GM19467 (cell line): ENCODE results near the gene CPED1.
"Not testable (repeated sequence)": the region's sequence is repeated elsewhere in the genome, so short reads cannot be mapped to it uniquely, and the experiment has no call there.

Source experiments
- ATAC-seq: cut with Tn5 transposase; IDR thresholded peaks from one replicate; pipeline ENCODE4 v1.9.1; 2021; ENCODE audit warnings: mild to moderate bottlenecking, moderate library complexity; ENCODE audit not compliant: unreplicated experiment

CPED1 gene

DNA sequence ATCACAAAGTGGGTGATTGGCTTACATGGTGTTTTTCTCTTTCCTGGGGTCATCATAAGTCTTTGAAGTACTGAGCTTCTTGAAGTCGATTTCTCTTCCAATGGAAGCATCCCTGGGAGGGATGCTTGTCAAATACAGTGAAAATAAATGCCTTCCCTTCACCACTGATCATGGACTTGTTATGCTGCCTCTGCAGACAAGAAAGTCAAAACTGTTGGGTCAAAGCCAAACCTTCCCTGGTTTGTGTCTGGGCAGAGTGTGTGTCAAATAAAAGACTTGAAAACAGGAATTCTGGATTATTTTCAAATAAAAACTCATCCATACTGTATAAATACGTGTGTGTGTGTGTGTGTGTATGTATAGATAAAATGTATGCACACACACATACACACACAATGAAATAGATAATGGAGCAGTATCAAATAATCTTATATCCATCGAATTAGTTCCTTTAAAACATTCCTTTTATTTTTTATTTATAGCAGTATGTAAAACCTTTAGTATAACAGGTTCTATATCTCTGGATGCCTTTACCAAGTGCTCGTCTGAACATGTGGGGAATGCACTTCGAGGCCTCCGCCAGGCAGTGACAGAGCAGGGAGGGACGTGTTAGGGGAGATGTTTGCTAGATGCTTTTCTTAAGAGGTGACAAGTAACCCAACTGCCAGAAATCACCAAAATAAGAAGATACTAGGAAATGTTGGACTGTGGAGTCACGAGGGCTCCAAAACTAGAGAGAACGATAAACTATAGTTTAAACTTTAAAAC, 313.1 kb downstream of the CPED1 start:
- no peak for ATAC-seq

DNA sequence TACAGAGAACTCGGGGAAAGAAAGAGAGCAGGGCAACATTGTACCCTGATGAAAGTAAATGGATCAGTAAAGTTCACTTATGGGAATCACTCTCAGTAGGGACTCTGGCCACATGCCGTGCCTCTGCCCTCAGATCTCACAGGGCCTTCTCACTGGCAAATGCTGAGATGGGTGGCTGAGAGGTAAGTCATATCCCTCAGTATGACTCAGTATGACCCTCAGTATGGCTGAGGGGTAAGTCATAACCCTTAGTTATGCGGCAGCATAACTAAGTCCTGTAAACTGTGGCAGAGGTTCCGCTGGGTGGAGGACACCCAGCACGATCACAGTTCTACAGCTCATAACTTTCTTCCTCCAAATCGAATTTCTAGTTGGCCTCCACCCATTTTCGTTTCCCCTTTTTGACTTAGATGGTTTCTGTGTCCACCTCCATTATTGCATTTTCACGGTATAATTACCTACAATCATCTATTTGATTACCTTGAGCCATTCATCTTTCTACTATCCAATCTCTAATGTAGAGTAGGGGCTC, 313.8 kb downstream of the CPED1 start:
- peak; percentile 95 for ATAC-seq

DNA sequence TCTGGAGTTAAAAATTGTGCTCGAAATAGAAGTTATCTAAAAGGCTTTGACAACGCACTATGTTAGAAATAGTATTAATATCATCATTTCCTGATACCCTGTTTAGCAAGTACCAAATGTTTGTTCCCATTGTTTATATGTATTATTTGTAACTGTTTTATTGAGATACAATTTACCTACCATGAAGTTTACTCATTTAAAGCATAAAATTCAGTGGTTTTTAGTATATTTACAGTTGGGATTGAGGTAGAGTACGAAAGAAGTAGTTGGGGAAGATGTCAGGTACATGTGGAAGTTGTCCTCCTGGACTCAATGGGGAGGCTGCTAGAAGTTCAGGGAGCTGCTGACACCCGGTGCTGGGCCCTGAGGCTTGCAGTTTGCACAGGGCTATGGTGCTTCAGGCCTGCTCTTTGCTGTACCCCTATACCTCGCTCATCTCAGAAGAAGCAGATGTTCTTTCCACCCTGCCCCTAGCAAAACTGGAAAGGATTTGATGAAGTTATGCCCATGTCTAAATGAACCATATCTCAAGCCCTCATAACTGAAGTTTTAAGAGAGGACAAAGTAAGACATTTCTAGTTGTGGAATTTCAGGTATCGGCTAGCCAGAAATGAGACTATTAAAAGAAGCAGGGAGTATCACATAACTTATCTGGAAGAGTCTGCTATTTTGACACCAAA, 315.1 kb downstream of the CPED1 start:
- no peak for ATAC-seq

GRCh38 chr7:121304102-121304658, 315.7 kb downstream of the CPED1 start:
- no peak for ATAC-seq

DNA sequence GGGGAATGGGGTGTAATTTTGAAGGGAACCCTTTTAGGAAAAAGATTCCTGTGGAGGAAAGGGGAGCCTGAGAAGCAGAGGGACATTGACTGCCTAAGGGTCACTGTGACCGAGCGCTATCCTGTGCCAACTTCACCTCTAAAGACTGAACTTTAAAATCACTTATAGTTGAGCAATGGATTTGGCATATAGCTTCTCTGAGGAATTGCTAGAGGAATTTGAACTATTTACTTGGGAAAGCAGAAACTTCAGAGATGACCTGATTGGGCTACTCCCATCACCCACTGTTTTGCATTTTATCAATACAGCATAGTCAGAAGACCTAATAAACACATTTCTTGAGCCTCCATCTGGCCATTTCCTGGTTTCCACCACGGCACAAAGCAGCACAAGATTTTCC, 316.6 kb downstream of the CPED1 start:
- ATAC-seq = no peak

GRCh38 chr7:121306565-121306964, 318.1 kb downstream of the CPED1 start:
- ATAC-seq = no peak

DNA sequence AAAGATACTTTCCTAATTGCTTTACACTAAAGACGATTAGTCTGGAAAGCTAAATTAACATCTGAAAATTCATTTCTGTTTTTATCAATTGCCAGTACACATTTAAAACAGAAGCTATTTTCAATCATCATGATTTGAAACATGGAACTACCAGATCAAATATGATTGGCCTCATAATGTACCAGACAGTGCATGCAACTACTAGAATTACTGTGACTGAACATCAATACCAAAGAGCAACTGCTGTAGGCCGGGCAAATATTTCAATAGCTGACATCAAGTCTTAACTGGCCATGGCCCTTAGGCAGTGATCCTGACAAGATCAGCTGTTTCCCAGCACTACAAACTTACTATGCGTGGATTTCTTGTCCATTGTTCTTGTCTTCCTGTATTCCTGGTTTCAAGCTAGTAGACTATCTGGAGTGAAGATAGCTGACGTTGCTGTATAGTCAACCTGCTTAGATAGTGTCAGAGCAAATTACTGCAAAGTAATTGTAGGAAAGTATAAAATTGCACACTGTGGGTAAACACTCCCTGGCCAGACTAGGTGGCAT, 318.6 kb downstream of the CPED1 start:
- ATAC-seq = no peak

DNA sequence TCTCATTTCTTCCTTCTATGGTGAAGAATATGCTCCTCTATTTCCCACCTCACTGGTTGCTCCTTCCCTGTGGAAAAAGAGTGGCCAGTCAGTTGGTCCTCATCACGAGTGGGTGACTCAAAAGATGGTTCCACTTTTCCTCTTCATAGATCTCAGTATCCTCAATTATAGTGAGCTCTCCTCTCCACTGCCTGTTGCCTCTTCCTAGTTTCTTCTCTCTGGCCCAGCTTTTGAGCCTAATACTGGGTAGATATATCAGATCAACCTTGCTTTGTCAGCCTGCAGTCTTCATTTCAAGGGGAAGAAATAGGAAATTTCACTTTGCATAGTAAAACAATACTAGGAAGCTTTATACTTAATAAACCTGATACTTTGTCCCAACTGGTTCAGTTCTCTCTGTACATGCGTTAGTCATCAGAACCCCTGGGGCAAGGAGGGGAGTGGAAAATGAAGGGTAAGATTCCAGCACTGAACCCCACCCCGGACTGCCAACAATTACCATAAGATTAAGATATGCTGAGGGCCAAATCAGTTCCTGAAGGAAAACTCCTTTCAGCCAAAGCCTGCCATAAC, 324.8 kb downstream of the CPED1 start:
- no peak for ATAC-seq

DNA sequence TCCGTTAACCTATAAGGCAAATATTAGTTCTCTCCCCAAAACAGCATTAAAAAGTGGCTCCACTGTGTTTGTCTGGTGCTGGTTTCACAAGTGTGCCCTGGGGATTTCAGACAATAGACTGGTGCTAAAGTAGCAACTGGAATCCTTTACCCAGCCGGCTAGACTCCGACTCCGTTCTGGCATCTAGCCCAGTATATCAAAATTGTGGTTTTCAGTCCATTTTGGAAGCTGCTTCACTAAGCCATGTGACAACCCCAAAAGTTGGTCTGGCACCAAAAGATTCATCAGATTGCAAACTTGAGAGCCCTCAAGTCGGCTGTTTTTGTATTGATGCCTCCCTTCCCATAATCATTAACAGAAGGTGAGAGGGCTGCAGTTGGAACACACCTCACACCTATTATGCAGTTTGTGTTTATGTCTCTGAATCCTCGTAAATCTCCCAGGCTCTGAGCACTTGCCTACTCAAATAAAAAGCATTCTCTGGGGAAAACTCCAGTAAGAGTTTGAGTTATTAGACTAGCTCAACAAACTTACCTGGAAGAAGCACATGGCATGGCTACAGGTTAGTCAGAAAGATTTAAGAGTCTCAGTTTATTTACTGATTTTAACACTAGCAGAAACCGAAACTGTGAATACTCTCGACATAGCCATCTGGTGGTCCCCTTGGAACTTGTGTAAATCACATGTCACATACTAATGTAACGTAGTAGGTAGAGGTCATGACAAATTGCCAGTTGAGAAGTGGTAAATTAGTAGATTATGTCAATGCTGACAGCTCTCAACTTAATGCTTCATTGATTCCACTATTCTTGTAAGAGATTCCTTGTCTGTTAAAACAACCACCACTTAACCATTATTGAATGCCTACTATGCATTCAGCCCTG, 325.5 kb downstream of the CPED1 start:
- peak; percentile 93 for ATAC-seq

- ATAC-seq = not testable (repeated sequence)
Measured at GRCh38 chr7:121315170-121315569, 326.7 kb downstream of the CPED1 start.

- no peak for ATAC-seq
Measured at GRCh38 chr7:121322460-121322859, 333.9 kb downstream of the CPED1 start.

- no peak for ATAC-seq
Measured at GRCh38 chr7:121323515-121324302, 335.2 kb downstream of the CPED1 start.

- no peak for ATAC-seq
Measured at GRCh38 chr7:121327671-121328070, 339.2 kb downstream of the CPED1 start.

- no peak for ATAC-seq
Measured at GRCh38 chr7:121328508-121329190, 340.1 kb downstream of the CPED1 start, which contains the start of gene WNT16. TSS of gene WNT16 (plus strand) at chr7:121329000. CDS start at chr7:121329293, 293 bp downstream.

- peak; percentile 56 for ATAC-seq
Measured at GRCh38 chr7:121329191-121330052, 340.9 kb downstream of the CPED1 start.

DNA sequence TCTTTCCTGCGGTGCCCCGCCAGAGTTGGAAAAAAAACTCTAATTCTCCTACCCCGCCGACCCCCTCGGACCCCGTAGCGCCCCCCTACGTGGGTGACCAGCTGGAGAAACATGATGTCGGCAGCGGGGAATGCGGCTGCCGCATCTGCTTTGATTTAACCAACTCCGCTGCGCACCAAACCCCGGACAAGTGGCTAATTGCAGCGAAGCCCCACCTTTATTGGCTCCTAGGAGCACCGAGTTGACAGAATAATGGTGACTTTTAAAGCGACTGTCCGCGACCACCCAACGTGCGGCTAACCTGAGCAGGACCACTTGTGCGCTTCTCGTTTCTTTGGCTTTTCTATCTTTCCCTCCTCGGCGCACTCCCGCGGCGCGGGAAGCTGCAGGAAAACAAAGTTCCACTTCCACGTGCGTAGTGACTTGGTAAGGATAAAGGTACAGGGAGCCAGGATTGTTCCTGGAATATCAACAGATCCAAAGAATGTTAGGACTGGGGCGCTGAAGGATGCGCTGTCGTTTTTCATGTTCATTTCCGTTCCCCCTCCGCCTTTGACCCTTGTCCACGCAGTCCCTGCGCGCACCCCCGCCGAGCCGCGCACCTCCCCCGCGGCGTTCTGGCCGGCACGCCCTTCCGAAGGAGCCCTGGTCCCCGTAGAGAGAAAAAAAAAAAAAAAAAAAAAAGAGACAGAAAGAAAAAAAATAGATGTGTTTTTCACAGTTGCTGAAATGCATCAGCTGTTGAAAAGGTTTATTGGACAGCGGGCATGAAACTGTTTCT, 341.7 kb downstream of the CPED1 start:
- ATAC-seq = peak; percentile 22

DNA sequence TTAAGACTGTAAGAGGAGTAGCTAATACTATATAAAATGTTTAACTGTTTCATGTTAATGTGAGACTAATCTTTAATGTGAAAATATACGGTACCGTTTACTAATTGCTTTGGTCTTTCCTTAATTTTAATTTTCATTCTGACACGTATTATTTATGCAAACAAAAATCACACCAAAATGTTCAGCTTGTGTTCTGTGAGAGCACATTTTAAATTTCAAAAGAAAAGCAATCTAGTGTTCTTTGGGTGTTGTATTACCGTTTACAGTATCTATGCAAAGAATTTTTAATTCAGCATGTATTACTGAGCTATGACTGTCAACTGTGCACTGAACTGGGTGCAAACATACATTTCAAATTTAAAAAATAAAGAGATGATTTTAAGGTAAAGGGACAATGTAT, 342.5 kb downstream of the CPED1 start:
- ATAC-seq = no peak
